Transverse colon (tissue), 4 donors: Measurements from ENCODE around the gene TACO1. TPM values are rescaled to one million over a fixed set of nuclear protein-coding genes. Genes with fewer than 3 reads are reported as not detected.

ENCODE experiments used
- DNase-seq: peaks from one replicate; pipeline ENCODE4 v3.0.0-alpha.2; 2019
- H3K27ac ChIP-seq, 4 donors: fragments of 200-600 bp; sonication (generic); 2 replicates each; pipeline ENCODE4 v1.5.1; 2016 to 2018; ENCODE audit warnings: inconsistent platforms in 4 of 4
- H3K27me3 ChIP-seq: fragments of 200-600 bp; sonication (generic); 2 replicates; pipeline ENCODE4 v1.5.1; 2017; ENCODE audit warnings: inconsistent platforms
- H3K36me3 ChIP-seq, 4 donors: fragments of 200-600 bp; sonication (generic); 2 replicates each; pipeline ENCODE4 v1.5.1; 2017 to 2019; ENCODE audit warnings: inconsistent platforms in 4 of 4
- H3K4me1 ChIP-seq, 4 donors: fragments of 200-600 bp; sonication (generic); 2 replicates each; pipeline ENCODE4 v1.5.1; 2017 to 2020; ENCODE audit warnings: inconsistent platforms in 4 of 4
- H3K4me3 ChIP-seq, 4 donors: fragments of 200-600 bp; sonication (generic); 1 replicate in 1 of 4; 2 replicates in 3 of 4; pipeline versions ENCODE4 v1.5.1 to v1.6.1; 2017 to 2019; ENCODE audit warnings: inconsistent platforms in 4 of 4
- H3K9me3 ChIP-seq, 2 donors: fragments of 200-600 bp; sonication (generic); 2 replicates each; pipeline ENCODE4 v1.5.1; 2017 to 2019; ENCODE audit warnings: inconsistent platforms in 2 of 2
- CTCF ChIP-seq, 5 experiments: fragments of 200-600 bp in 3 of 5; fragments of 450-650 bp in 2 of 5; sonication (generic) in 3 of 5; IDR thresholded peaks; 1 replicate in 2 of 5; 2 replicates in 3 of 5; pipeline ENCODE4 v1.5.1; 2016 to 2017; ENCODE audit warnings: antibody characterized with exemption in 5 of 5, inconsistent platforms in 3 of 5, mild to moderate bottlenecking in 2 of 5, moderate library complexity in 1 of 5
- EP300 ChIP-seq: sonication (generic); formaldehyde crosslinking; IDR thresholded peaks from one replicate; pipeline ENCODE4 v1.6.1; 2017; ENCODE audit warnings: antibody characterized with exemption, low read depth
- POLR2A ChIP-seq: fragments of 450-650 bp; IDR thresholded peaks from one replicate; pipeline ENCODE4 v1.6.1; 2016; ENCODE audit warnings: antibody characterized with exemption, mild to moderate bottlenecking, moderate library complexity
- POLR2AphosphoS5 ChIP-seq, 3 donors: sonication (generic); formaldehyde crosslinking; IDR thresholded peaks; one replicate each; pipeline ENCODE4 v1.6.1; 2016; ENCODE audit warnings: antibody characterized with exemption in 3 of 3
- WGBS, 2 donors: methylation state at CpG; one replicate each; pipeline ENCODE4 v1.1.5; 2018; ENCODE audit warnings: low coverage in 1 of 2; 5-methylcytosine and 5-hydroxymethylcytosine counted together
- in situ Hi-C, 4 donors: fragments of 200-750 bp; cut with MboI; loops; one replicate each; pipeline versions ENCODE4 v1.15.0 to v1.15.1; 2017; ENCODE audit warnings: low sequenced_read_pairs in 3 of 4, low pct_ligation_motif_present in 1 of 4, low pct_unique_long_range_greater_than_20kb in 1 of 4
- intact Hi-C: fragments of 100-400 bp; cut with DNase I; formaldehyde crosslinking; loops from one replicate; pipeline ENCODE4 v1.15.1; 2023; ENCODE audit warnings: low total_unique reads
- total RNA-seq, 4 donors: library from RNA; depleted of rRNA; stranded (reverse); fragments of >200 nt; gene quantifications; one replicate each; pipeline ENCODE4 v1.1.0, GENCODE V29; 2016

TACO1 gene
- total RNA-seq, 4 donors from 2014 or later: 4.6 to 79.7 (median 28.3) TPM

GRCh38 chr17:63645775-63646487 is 45.2 kb downstream of the TACO1 start:
- DNase-seq: no peak
- 94 to 100% methylated on average over 1 to 5 of the region's 5 CpGs for WGBS, 2 donors
- H3K27me3 ChIP-seq: no peaks in the 10 kb centered on the region
- peak overlapping the region in 1 of 4 donors; percentile 16 for H3K27ac ChIP-seq
- TF ChIP-seq POLR2A (no peak), POLR2AphosphoS5 (IDR thresholded peaks at IDR 0.05) (no peak), EP300 (no peak), CTCF (IDR thresholded peaks at IDR 0.05) (no peak)
- H3K9me3 ChIP-seq: no peaks in the 10 kb centered on the region
- peaks cover 0 to 8% (median 0%) of the 10 kb centered on the region in 4 donors for H3K36me3 ChIP-seq
- no peak overlapping the region for H3K4me3 ChIP-seq
- peaks cover 0 to 9% (median 0%) of the 10 kb centered on the region in 4 donors for H3K4me1 ChIP-seq
- in situ Hi-C loops: no loop called here
- intact Hi-C loops: no loop called here

DNA sequence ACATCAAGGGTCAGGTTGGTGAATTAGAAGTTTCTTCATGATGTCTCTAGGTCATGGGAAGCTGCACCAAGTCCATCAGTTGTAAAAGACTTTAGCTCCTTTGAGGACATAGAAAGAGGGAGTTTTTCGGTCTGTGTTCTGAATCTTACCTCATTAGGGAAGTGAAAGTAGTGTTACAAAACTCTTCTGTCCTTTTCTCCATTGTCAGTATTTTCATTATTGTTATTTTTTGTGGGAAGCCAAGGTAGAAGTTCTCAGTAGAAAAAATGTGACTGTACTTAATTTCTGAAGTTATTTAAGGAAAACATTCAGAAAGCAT is 45.8 kb downstream of the TACO1 start:
- no peaks in the 10 kb centered on the region for H3K27me3 ChIP-seq
- in situ Hi-C loops: no loop called here
- 72 to 88% methylated on average over 1 of the region's 1 CpG for WGBS, 2 donors
- no peaks in the 10 kb centered on the region for H3K9me3 ChIP-seq
- no peak overlapping the region for H3K4me3 ChIP-seq
- H3K27ac ChIP-seq: peak overlapping the region in 1 of 4 donors; percentile 17
- H3K36me3 ChIP-seq: peaks cover 0 to 8% (median 0%) of the 10 kb centered on the region in 4 donors
- peaks cover 0 to 9% (median 0%) of the 10 kb centered on the region in 4 donors for H3K4me1 ChIP-seq
- DNase-seq: no peak
- intact Hi-C loops: no loop called here
- no peak for TF ChIP-seq POLR2AphosphoS5 (IDR thresholded peaks at IDR 0.05)
- no peak for TF ChIP-seq POLR2A
- no peak for TF ChIP-seq CTCF (IDR thresholded peaks at IDR 0.05)
- no peak for TF ChIP-seq EP300

GRCh38 chr17:63647065-63647725 is 46.5 kb downstream of the TACO1 start:
- TF ChIP-seq POLR2AphosphoS5 (IDR thresholded peaks at IDR 0.05) (no peak), POLR2A (no peak), CTCF (IDR thresholded peaks at IDR 0.05) (no peak), EP300 (no peak)
- no peak for DNase-seq
- 81% methylated on average over 4 of the region's 4 CpGs; no CpG with 5 or more reads in 1 of the 2 donors for WGBS, 2 donors
- Histone ChIP-seq H3K9me3 (no peaks in the 10 kb centered on the region), H3K4me1 (peaks cover 0 to 9% (median 0%) of the 10 kb centered on the region in 4 donors), H3K27ac (peak overlapping the region in 1 of 4 donors; percentile 17), H3K27me3 (no peaks in the 10 kb centered on the region), H3K36me3 (peaks cover 0 to 8% (median 0%) of the 10 kb centered on the region in 4 donors), H3K4me3 (no peak overlapping the region)
- intact Hi-C loops: no loop called here
- in situ Hi-C loops: no loop called here

- no peak for DNase-seq
- in situ Hi-C loops (no loop called here), intact Hi-C loops (no loop called here)
- Histone ChIP-seq H3K27ac (no peak overlapping the region), H3K4me3 (no peak overlapping the region), H3K9me3 (no peaks in the 10 kb centered on the region), H3K27me3 (no peaks in the 10 kb centered on the region), H3K4me1 (peaks cover 0 to 12% (median 3%) of the 10 kb centered on the region in 4 donors), H3K36me3 (peaks cover 0 to 12% (median 0%) of the 10 kb centered on the region in 4 donors)
- TF ChIP-seq CTCF (IDR thresholded peaks at IDR 0.05) (no peak), POLR2A (no peak), POLR2AphosphoS5 (IDR thresholded peaks at IDR 0.05) (no peak), EP300 (no peak)
Measured at GRCh38 chr17:63647936-63648335, 47.2 kb downstream of the TACO1 start.
